Fibroblast of skin of scalp (primary cell): Measurements from ENCODE around the gene PHKG2.

Experiments used
- DNase-seq: peaks from one replicate; pipeline ENCODE4 v3.0.0-alpha.2; 2013

PHKG2 gene

GRCh38 chr16:30775392-30776188, 27.4 kb downstream of the PHKG2 start:
- DNase-seq = peak; percentile 87

- no peak for DNase-seq
Measured at GRCh38 chr16:30777591-30778297, 29.5 kb downstream of the PHKG2 start.

- DNase-seq = no peak
Measured at GRCh38 chr16:30778549-30779244, 30.5 kb downstream of the PHKG2 start.

DNA sequence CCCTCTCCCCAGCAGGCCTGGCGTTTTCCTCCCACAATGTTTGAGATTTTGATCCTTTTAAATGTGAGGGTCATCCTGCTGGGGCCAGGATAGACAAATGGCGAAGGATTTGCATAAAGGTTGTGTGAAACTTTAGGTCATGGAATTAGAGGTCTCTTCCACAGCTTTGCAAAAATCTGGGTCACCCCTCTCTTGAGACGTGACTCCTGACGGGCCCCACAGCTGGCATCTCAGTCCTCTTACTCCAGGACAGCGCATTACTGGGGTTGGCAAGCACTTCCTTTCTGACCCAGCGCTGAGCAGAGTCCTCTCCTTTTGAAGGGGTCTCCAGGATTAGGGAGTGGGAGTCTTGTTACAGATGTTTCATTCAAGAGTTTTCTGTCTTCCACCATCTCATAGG, 31.4 kb downstream of the PHKG2 start:
- no peak for DNase-seq

DNA sequence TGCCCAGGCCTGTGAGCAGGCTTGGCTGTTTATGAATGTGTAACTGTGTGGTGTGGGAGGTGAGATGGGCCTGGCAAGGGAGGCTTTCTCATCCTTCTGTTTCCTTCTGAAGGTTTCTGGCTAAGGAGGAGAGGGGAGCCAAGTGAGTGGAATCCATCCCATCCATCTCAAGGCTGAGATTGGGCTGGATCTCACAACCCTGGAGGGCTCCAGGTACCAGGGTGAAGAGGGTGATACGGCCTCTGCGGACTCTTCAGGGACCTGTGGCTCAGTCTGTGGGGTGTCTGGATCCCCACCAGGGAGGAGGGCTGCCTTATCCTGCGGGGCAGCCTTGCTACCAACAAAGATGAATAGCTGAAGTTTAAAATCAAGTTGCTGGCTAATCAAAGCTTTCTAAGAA, 31.8 kb downstream of the PHKG2 start:
- no peak for DNase-seq

GRCh38 chr16:30780549-30780948, 32.3 kb downstream of the PHKG2 start:
- no peak for DNase-seq

GRCh38 chr16:30782486-30783279, 34.5 kb downstream of the PHKG2 start:
- DNase-seq = no peak

DNA sequence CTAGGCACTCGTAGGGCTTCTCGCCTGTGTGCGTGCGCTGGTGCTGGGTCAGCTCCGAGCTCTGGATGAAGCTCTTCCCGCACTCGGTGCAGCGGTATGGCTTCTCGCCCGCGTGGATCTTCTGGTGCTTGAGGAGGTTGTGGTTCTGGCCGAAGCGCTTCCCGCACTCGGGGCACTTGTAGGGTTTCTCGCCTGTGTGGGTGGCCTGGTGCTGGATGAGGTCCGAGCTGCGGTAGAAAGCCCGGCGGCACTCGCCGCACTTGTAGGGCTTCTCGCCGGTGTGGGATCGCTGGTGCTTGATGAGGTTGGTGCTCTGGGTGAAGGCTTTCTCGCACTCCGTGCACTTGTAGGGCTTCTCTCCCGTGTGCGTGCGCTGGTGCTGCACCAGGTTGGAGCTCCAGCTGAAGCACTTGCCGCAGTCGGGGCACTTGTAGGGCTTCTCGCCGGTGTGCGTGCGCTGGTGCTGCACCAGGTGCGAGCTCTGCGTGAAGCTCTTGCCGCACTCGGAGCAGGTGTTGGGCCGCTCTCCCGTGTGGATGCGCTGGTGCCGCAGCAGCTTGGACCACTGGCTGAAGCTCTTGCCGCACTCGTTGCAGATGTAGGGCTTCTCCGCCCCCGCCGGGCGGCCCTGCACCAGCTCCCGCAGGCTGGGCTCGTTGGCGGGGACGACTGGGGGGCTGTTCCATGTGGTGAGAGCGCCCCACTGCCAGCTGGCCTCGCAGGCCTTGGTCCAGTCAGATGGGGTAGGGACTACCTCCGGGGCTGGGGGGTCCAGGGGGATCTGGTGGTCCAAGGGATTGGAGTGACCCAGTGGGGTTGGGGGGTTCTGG, 35.3 kb downstream of the PHKG2 start:
- no peak for DNase-seq

DNA sequence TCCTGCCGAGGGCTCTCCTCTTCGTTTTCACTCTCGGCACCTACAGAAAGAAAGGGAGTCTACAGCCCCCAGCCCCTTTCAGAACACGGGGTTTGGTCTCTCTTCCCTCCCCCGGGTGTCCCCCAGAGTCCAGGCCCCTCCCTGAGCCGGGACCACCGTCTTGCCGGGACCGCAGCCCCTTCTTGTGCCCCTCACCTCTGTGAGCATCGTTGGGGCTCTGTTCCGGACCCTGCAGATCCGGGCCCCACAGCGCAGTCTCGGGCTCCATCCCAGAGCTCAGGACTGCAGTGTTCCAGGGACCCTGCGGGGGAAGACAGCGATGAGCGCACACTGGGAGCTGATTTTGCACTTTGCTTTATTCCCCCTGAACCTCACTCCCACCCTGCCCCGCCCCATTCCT, 36.0 kb downstream of the PHKG2 start:
- DNase-seq = no peak

GRCh38 chr16:30785126-30786106, 37.2 kb downstream of the PHKG2 start:
- DNase-seq = no peak

DNA sequence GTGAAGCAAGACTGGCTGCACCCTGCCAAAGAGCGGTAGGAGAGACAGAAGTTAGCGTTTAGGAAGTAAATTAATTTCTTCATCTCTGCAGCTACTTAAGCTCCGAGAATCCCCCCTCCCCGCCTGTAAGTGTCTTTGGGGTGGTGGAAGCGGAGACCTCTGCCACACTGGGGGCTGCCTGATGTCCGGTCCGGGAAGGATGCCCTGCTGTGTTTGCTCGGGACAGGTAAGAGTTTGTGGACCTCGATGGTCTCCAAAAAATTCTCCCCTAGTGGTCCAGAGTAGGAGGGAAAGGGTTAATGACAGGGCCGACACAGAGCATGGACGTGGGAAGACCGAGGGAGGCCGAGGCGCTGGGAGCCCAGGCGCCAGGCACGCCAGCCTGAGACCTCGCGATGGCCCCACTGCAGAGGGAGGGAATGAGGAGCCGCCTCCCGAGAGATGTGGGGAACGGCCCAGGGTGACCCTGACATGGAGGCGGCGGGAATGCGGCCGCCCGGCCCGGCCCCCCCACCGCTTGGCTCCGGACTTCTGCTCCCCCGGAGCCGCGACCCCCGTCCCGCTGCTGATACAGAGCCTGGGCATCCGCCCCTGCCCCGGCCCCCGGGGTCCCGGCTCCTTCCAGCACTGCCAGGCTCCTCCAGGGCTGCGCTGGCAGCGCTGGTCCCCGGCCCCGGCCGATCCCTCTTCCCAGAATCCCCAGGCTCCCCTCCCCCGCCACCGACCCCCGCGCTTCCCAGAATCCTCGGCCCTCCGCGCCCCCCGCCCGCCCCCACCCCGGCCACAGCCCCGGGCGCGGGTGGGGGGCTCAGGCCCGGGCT, 38.1 kb downstream of the PHKG2 start:
- peak; percentile 63 for DNase-seq

GRCh38 chr16:30786936-30787612, 38.8 kb downstream of the PHKG2 start, which contains the start of gene ZNF629:
Gene ZNF629, minus strand, starts transcription at chr16:30787205. Its CDS starts 2,723 bp downstream, at chr16:30784482.
- peak; percentile 80 for DNase-seq

DNA sequence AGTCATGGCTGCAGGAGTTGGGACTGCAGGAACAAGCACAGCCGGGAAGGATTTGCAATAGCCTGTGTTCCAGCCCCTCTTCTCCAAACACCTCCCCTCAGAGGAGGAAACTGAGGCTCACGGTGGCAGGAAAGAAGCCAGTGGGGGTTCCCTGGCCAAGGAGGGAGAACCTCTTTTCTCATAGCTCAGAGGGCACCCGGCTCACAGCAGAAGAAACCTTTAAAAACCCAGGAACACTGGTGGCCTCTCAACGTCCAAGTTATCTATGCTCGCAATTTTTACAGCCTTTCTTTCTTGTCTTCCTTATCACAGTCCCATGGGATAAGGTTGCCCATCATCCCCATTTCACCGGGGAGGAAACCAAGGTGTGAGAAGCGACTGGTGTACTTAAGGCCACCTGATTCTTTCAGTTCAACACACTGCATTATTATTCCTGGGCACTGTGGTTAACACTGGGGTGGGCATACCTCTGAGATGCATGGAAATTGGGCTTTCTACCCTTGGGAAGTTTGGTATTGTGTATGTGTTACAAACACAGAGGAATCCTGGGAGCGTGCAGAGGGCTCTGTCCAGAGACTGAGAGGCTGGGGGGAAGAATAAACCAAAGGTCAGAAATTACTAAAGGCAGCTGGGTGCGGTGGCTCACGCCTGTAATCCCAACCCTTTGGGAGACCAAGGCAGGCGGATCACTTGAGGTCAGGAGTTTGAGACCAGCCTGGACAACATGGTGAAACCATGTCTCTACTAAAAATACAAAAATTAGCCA, 39.6 kb downstream of the PHKG2 start:
- DNase-seq = no peak

- DNase-seq = no peak
Measured at GRCh38 chr16:30793508-30794069, 45.4 kb downstream of the PHKG2 start.

GRCh38 chr16:30794634-30795033, 46.4 kb downstream of the PHKG2 start:
- no peak for DNase-seq

DNA sequence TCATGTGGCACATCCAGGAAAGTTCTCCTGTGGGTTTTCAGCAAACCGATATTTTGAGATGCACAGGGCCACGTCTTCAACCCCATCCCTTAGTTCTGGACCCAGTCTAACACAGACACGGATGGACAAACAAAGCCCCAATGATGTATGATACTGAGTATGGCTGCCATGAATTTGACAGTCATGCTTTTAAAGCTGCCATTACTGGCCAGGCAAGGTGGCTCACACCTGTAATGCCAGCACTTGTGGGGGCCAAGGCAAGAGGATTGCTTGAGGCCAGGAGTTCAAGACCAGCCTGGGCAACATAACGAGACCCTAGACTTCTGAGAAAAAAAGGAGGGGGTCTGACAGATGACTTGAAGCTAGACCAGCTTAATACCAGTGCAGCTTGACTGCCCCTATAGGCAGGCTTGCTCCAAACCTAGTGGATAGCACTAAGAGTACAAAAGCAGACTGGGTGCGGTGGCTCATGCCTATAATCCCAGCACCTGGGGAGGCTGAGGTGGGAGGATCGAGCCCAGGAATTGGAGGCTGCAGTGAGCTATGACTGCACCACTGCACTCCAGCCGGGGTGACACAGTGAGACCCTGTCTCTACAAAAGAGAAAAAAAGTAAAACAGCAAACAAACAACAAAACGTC, 49.6 kb downstream of the PHKG2 start:
- DNase-seq = no peak
